Brain microvascular endothelial cell (primary cell): Measurements from ENCODE around the gene CBX3.
"Not testable (repeated sequence)": the region's sequence is repeated elsewhere in the genome, so short reads cannot be mapped to it uniquely, and the experiment has no call there.

ENCODE experiments used
- DNase-seq: peaks from one replicate; pipeline ENCODE4 v3.0.0-alpha.2; 2020
- H3K27ac ChIP-seq: fragments of 250-450 bp; sonication (Bioruptor Pico); 2 replicates; pipeline ENCODE4 v1.5.1; 2020; ENCODE audit warnings: mild to moderate bottlenecking, moderate library complexity
- H3K27me3 ChIP-seq: fragments of 250-450 bp; sonication (Bioruptor Pico); replicated peaks from 2 replicates; pipeline ENCODE4 v1.5.1; 2020; ENCODE audit warnings: mild to moderate bottlenecking
- H3K36me3 ChIP-seq: fragments of 250-450 bp; sonication (Bioruptor Pico); replicated peaks from 2 replicates; pipeline ENCODE4 v1.5.1; 2020; ENCODE audit warnings: mild to moderate bottlenecking
- H3K4me3 ChIP-seq: 2 replicates; pipeline ENCODE4 v1.5.1; 2011; ENCODE audit warnings: low read depth, mild to moderate bottlenecking, control low read depth, low read length, moderate library complexity
- CTCF ChIP-seq: IDR thresholded peaks from 2 replicates; pipeline ENCODE4 v1.5.1; 2011; ENCODE audit warnings: low read depth, mild to moderate bottlenecking, moderate library complexity, low read length, control low read depth, inconsistent platforms; ENCODE audit errors: missing control alignments
- in situ Hi-C: cut with HindIII; loops from 2 replicates; pipeline ENCODE4 v1.10.0; 2017; ENCODE audit warnings: low sequenced_read_pairs, low pct_ligation_motif_present

The CBX3 gene

GRCh38 chr7:26201247-26202018 is at the start of gene CBX3:
CBX3 (plus strand) TSS chr7:26201745; CDS start chr7:26202999, 1,254 bp downstream.
- peak within 1 kb of the TSS; percentile 88 for H3K27ac ChIP-seq
- in situ Hi-C loops: no loop called here
- H3K4me3 ChIP-seq: peak within 1 kb of the TSS; percentile 98
- H3K36me3 ChIP-seq: peaks cover 22% of the 10 kb centered on the region
- no peak for TF ChIP-seq CTCF
- no peaks in the 10 kb centered on the region for H3K27me3 ChIP-seq
- peak; percentile 48 for DNase-seq

GRCh38 chr7:26151953-26152781 is 49.4 kb upstream of the CBX3 start, which contains the start of gene NFE2L3:
NFE2L3 (plus strand) TSS chr7:26152198; CDS start chr7:26152499, 301 bp downstream.
- no peak for TF ChIP-seq CTCF
- Histone ChIP-seq H3K27me3 (no peaks in the 10 kb centered on the region), H3K36me3 (no peaks in the 10 kb centered on the region), H3K4me3 (peak within 1 kb of the TSS; percentile 56), H3K27ac (no peak within 1 kb of the TSS)
- in situ Hi-C loops: no loop called here
- peak; percentile 38 for DNase-seq

- in situ Hi-C loops, H3K27ac ChIP-seq, H3K36me3 ChIP-seq, DNase-seq, H3K27me3 ChIP-seq: not testable (repeated sequence)
- peak overlapping the region; percentile 56 for H3K4me3 ChIP-seq
These were observed 48.7 kb upstream of the CBX3 start for GRCh38 chr7:26152782-26153240.

GRCh38 chr7:26153241-26153822 is 48.2 kb upstream of the CBX3 start:
- in situ Hi-C loops: no loop called here
- peak overlapping the region; percentile 22 for H3K27ac ChIP-seq
- DNase-seq: no peak
- H3K4me3 ChIP-seq: peak overlapping the region; percentile 56
- TF ChIP-seq CTCF: no peak
- H3K27me3 ChIP-seq: no peaks in the 10 kb centered on the region
- H3K36me3 ChIP-seq: no peaks in the 10 kb centered on the region

- TF ChIP-seq CTCF: no peak
- Histone ChIP-seq H3K4me3 (no peak overlapping the region), H3K27me3 (no peaks in the 10 kb centered on the region), H3K36me3 (no peaks in the 10 kb centered on the region), H3K27ac (peak overlapping the region; percentile 22)
- in situ Hi-C loops: no loop called here
- DNase-seq: peak; percentile 52
These were observed 47.4 kb upstream of the CBX3 start for GRCh38 chr7:26153823-26154783.
